HG03575 (cell line): ENCODE data around the gene ANXA3.

ENCODE experiments used
- ATAC-seq: cut with Tn5 transposase; IDR thresholded peaks from one replicate; pipeline ENCODE4 v1.9.1; 2021; ENCODE audit not compliant: unreplicated experiment, insufficient number of reproducible peaks, low FRiP score; ENCODE audit errors: extremely low read depth

Gene ANXA3

GRCh38 chr4:78656968-78657445 lies 105.4 kb downstream of the ANXA3 start:
- ATAC-seq: no peak

- no peak for ATAC-seq
These were observed 107.7 kb downstream of the ANXA3 start for GRCh38 chr4:78659264-78659663.

- no peak for ATAC-seq
These were observed 108.1 kb downstream of the ANXA3 start for GRCh38 chr4:78659665-78660064.
